Measurements from ENCODE around the gene PMP22. TPM values are rescaled to one million over a fixed set of nuclear protein-coding genes. Genes with fewer than 3 reads are reported as not detected.

PMP22 gene
- polyA plus RNA-seq, 1 donor (not counting 4 experiments of a cell fraction or from before 2014, with no cell fraction given): 7.9 TPM

GRCh38 chr17:15261258-15261801 is 3.8 kb downstream of the PMP22 start:
- H3K27ac ChIP-seq (ENCODE audit: control insufficient read depth, insufficient read depth, low read length): no peak overlapping the region
- H3K9me3 ChIP-seq (ENCODE audit: control insufficient read depth, low read depth, low read length): no peaks in the 10 kb centered on the region
- dilution Hi-C loops (cut with MboI; ENCODE audit: extremely low pct_ligation_motif_present, low sequenced_read_pairs): no loop called here
- no peaks in the 10 kb centered on the region for H3K79me2 ChIP-seq (ENCODE audit: control insufficient read depth, insufficient read depth, low read length)
- H3K4me1 ChIP-seq (ENCODE audit: control insufficient read depth, extremely low read depth, insufficient read depth, low read length): peaks cover 35% of the 10 kb centered on the region
- TF ChIP-seq EZH2 (IDR thresholded peaks at IDR 0.05; ENCODE audit: low read length) (no peak), CTCF (optimal IDR thresholded peaks at IDR 0.05 in 1 of 3, IDR thresholded peaks at IDR 0.05 in 1 of 3, conservative IDR thresholded peaks at IDR 0.05 in 1 of 3; ENCODE audit: extremely low read depth in 1 of 3, insufficient read depth in 2 of 3, low read length in 3 of 3) (no peak)
- H4K20me1 ChIP-seq (ENCODE audit: control insufficient read depth, extremely low read depth, insufficient read depth, low read length): no peaks in the 10 kb centered on the region
- FAIRE-seq (no peak), DNase-seq (ENCODE audit: low read depth, low spot score) (no peak)
- peak overlapping the region; percentile 40 for H3K9ac ChIP-seq (ENCODE audit: control insufficient read depth, extremely low read depth, insufficient read depth, low read length)
- H3K27me3 ChIP-seq (ENCODE audit: control insufficient read depth, extremely low read depth, insufficient read depth, low read length): peaks cover 36% of the 10 kb centered on the region
- H3K36me3 ChIP-seq (ENCODE audit: control insufficient read depth in 2 of 2, extremely low read depth in 1 of 2, insufficient read depth in 2 of 2, low read length in 2 of 2): no peaks in the 10 kb centered on the region
- no peaks in the 10 kb centered on the region for H3K9me1 ChIP-seq (ENCODE audit: control insufficient read depth, extremely low read depth, insufficient read depth, low read length)
- H3K4me3 ChIP-seq (ENCODE audit: control insufficient read depth in 2 of 3, extremely low read depth in 1 of 3, insufficient read depth in 2 of 3, low read depth in 1 of 3, low read length in 3 of 3): peak overlapping the region; percentile 52 to 66 (median 66)
- H2AFZ ChIP-seq (ENCODE audit: control insufficient read depth, low read length): peak overlapping the region; percentile 88
- peak overlapping the region; percentile 94 for H3K4me2 ChIP-seq (ENCODE audit: control insufficient read depth, extremely low read depth, insufficient read depth, low read depth, low read length)

GRCh38 chr17:15260376-15261257 is 4.5 kb downstream of the PMP22 start:
- Histone ChIP-seq H3K4me3 (ENCODE audit: control insufficient read depth in 2 of 3, extremely low read depth in 1 of 3, insufficient read depth in 2 of 3, low read depth in 1 of 3, low read length in 3 of 3) (peak overlapping the region; percentile 52 to 69 (median 66)), H3K27me3 (ENCODE audit: control insufficient read depth, extremely low read depth, insufficient read depth, low read length) (peaks cover 36% of the 10 kb centered on the region), H3K36me3 (ENCODE audit: control insufficient read depth in 2 of 2, extremely low read depth in 1 of 2, insufficient read depth in 2 of 2, low read length in 2 of 2) (no peaks in the 10 kb centered on the region), H2AFZ (ENCODE audit: control insufficient read depth, low read length) (peak overlapping the region; percentile 97), H3K79me2 (ENCODE audit: control insufficient read depth, insufficient read depth, low read length) (no peaks in the 10 kb centered on the region), H3K9me1 (ENCODE audit: control insufficient read depth, extremely low read depth, insufficient read depth, low read length) (no peaks in the 10 kb centered on the region), H3K9me3 (ENCODE audit: control insufficient read depth, low read depth, low read length) (no peaks in the 10 kb centered on the region), H4K20me1 (ENCODE audit: control insufficient read depth, extremely low read depth, insufficient read depth, low read length) (no peaks in the 10 kb centered on the region), H3K9ac (ENCODE audit: control insufficient read depth, extremely low read depth, insufficient read depth, low read length) (peak overlapping the region; percentile 40), H3K4me2 (ENCODE audit: control insufficient read depth, extremely low read depth, insufficient read depth, low read depth, low read length) (peak overlapping the region; percentile 94), H3K27ac (ENCODE audit: control insufficient read depth, insufficient read depth, low read length) (peak overlapping the region; percentile 17), H3K4me1 (ENCODE audit: control insufficient read depth, extremely low read depth, insufficient read depth, low read length) (peaks cover 42% of the 10 kb centered on the region)
- dilution Hi-C loops (cut with MboI; ENCODE audit: extremely low pct_ligation_motif_present, low sequenced_read_pairs): no loop called here
- TF ChIP-seq EZH2 (IDR thresholded peaks at IDR 0.05; ENCODE audit: low read length) (no peak), CTCF (optimal IDR thresholded peaks at IDR 0.05 in 1 of 3, IDR thresholded peaks at IDR 0.05 in 1 of 3, conservative IDR thresholded peaks at IDR 0.05 in 1 of 3; ENCODE audit: extremely low read depth in 1 of 3, insufficient read depth in 2 of 3, low read length in 3 of 3) (peak; percentile 63 to 82 (median 63))
- DNase-seq (ENCODE audit: low read depth, low spot score) (no peak), FAIRE-seq (no peak)
